ENCODE results near the gene SUCLG1.

- TF ChIP-seq CTCF (IDR thresholded peaks at IDR 0.05) (no peak), POLR2AphosphoS5 (IDR thresholded peaks at IDR 0.05) (no peak)
These were observed 907 bp upstream of the SUCLG1 start for GRCh38 chr2:84459944-84460429.

All from esophagus muscularis mucosa (tissue), 3 donors.